Parathyroid adenoma (tissue), 2 donors: Measurements from ENCODE around the gene SAPCD2.
A peak's percentile ranks its signal among the peaks of the same experiment; 100 is the strongest.
"Not testable (repeated sequence)": the region's sequence is repeated elsewhere in the genome, so short reads cannot be mapped to it uniquely, and the experiment has no call there.

ENCODE experiments used
- H2AFZ ChIP-seq: fragments of 300-600 bp; sonication (generic); one replicate; pipeline ENCODE4 v1.7.0; 2017; ENCODE audit warnings: antibody characterized with exemption, mild to moderate bottlenecking
- H3K27ac ChIP-seq: fragments of 300-600 bp; sonication (generic); one replicate; pipeline ENCODE4 v1.7.0; 2017
- H3K27me3 ChIP-seq: fragments of 300-600 bp; sonication (generic); one replicate; pipeline ENCODE4 v1.7.0; 2017; ENCODE audit warnings: low read length; ENCODE audit not compliant: control insufficient read depth, insufficient read depth
- H3K36me3 ChIP-seq: fragments of 300-600 bp; sonication (generic); one replicate; pipeline ENCODE4 v1.7.0; 2017; ENCODE audit warnings: low read length; ENCODE audit not compliant: control insufficient read depth, insufficient read depth
- H3K4me1 ChIP-seq: fragments of 300-600 bp; sonication (generic); one replicate; pipeline ENCODE4 v1.7.0; 2017; ENCODE audit warnings: control low read depth
- H3K4me2 ChIP-seq: fragments of 300-600 bp; sonication (generic); one replicate; pipeline ENCODE4 v1.7.0; 2017; ENCODE audit warnings: low read length
- H3K4me3 ChIP-seq: fragments of 300-600 bp; sonication (generic); one replicate; pipeline ENCODE4 v1.7.0; 2017; ENCODE audit warnings: low read depth, low read length
- H3K79me2 ChIP-seq: fragments of 300-600 bp; sonication (generic); one replicate; pipeline ENCODE4 v1.7.0; 2017; ENCODE audit warnings: control low read depth
- H3K9ac ChIP-seq: fragments of 300-600 bp; sonication (generic); one replicate; pipeline ENCODE4 v1.7.0; 2017; ENCODE audit warnings: mild to moderate bottlenecking
- H3K9me3 ChIP-seq: fragments of 300-600 bp; sonication (generic); one replicate; pipeline ENCODE4 v1.7.0; 2017; ENCODE audit warnings: low read length; ENCODE audit not compliant: control insufficient read depth
- TF ChIP-seq, protein P1 (sequence below): fragments of 300-600 bp; sonication (generic); IDR thresholded peaks from one replicate; pipeline ENCODE4 v1.7.0; 2017; ENCODE audit warnings: antibody characterized with exemption, mild to moderate bottlenecking
- donor health status: primary hyperparathyroidism.

The SAPCD2 gene

DNA sequence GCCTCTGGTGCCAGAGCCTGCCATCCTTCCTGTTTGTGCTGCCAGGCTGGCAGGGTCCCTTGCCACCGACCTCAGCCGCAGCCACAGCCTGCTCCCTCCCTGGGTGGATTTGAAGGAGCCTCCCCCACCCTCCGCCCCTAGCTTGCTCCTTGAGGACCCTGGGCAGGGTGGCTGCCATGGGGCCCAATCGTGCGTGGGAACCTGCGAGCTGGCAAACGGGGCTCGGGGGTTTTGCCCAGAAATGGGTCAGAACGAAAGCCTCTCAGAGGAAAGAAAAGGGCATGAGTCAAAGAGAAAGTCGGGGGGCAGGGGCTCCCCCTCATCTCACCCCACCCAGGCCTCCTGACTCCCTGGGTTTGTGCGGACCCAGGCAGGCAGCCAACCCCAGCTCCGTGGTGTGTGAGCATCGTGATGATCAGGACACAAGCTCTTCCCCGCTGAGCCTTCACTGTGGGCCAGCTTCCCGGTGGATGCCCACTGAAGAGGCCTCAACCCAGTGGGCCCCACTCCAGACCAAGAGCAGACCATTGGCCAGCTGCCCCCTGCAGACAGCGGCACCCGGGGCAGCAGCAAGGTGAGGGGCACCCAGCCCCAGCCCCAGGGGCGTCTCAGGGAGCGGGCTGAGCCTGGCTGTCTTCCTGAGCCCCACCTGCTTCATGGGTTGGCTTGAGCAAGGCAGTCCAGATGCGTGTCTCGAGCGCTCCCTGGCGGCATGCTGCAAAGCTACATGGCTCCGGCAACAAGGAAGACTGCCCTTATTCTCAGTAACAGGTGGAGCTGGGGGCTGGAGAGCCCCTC is 35.4 kb downstream of the SAPCD2 start:
- Histone ChIP-seq H3K36me3 (no peaks in the 10 kb centered on the region), H3K9me3 (no peaks in the 10 kb centered on the region), H3K4me2 (no peak overlapping the region), H2AFZ (no peak overlapping the region), H3K4me3 (no peak overlapping the region), H3K9ac (no peak overlapping the region), H3K27ac (no peak overlapping the region), H3K27me3 (no peaks in the 10 kb centered on the region), H3K79me2 (no peaks in the 10 kb centered on the region), H3K4me1 (no peaks in the 10 kb centered on the region)
- TF ChIP-seq, protein P1, sequence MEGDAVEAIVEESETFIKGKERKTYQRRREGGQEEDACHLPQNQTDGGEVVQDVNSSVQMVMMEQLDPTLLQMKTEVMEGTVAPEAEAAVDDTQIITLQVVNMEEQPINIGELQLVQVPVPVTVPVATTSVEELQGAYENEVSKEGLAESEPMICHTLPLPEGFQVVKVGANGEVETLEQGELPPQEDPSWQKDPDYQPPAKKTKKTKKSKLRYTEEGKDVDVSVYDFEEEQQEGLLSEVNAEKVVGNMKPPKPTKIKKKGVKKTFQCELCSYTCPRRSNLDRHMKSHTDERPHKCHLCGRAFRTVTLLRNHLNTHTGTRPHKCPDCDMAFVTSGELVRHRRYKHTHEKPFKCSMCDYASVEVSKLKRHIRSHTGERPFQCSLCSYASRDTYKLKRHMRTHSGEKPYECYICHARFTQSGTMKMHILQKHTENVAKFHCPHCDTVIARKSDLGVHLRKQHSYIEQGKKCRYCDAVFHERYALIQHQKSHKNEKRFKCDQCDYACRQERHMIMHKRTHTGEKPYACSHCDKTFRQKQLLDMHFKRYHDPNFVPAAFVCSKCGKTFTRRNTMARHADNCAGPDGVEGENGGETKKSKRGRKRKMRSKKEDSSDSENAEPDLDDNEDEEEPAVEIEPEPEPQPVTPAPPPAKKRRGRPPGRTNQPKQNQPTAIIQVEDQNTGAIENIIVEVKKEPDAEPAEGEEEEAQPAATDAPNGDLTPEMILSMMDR = peak; percentile 80

DNA sequence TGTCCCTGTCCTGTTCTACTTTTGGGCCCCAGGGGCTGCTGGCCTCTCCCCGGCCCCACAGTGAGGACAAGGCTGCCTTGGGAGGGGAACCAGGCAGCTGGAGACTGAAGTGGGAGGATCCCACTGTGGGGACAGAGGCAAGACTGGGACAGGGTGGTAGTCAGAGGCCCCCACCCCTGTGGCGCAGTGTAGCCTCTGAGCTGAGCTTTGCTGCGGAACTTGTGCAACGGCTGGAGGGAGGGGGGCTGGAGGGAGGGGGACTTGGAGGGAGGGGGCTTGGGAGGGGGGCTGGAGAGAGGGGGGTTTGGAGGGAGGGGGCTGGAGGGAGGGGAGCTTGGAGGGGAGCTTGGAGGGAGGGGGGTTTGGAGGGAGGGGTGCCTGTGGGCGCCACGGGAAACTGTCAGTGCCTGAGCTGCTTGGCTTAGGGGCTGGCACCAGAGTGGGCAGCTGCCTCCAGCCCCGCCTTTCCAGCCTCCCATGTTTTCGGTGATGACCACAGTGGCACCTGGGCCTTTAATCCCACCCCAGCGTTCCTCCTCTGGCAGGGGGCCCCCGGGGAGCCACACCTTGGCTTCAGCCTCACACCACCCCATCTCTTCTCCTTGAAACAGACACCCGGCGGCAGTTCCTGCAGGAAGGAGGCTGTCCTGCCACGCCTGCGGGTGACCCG is 36.2 kb downstream of the SAPCD2 start:
- H3K27me3 ChIP-seq = no peaks in the 10 kb centered on the region
- H3K9ac ChIP-seq = no peak overlapping the region

DNA sequence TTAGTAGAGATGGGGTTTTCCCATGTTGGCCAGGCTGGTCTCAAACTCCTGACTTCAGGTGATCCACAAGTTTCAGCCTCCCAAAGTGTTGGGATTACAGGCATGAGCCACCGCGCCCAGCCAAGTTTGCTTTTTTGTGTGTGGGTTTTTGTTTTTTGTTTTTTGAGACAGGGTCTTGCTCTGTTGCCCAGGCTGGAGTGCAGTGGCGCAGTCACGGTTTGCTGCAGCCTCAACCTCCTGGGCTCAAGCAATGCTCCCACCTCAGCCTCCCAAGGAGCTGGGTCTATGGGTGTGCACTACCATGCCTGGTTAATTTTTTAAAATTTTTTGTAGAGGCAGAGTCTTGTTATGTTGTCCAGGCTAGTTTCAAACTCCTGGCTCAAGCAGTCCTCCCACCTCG is 36.9 kb downstream of the SAPCD2 start:
- not testable (repeated sequence) for H3K27me3 ChIP-seq, H3K9me3 ChIP-seq, H2AFZ ChIP-seq, H3K4me2 ChIP-seq, H3K79me2 ChIP-seq, H3K36me3 ChIP-seq, H3K9ac ChIP-seq, H3K4me3 ChIP-seq, H3K27ac ChIP-seq, H3K4me1 ChIP-seq

More for the DNA sequence above, 36.2 kb downstream of the SAPCD2 start:
- TF ChIP-seq, protein P1 = no peak
- Histone ChIP-seq H3K9me3 (no peaks in the 10 kb centered on the region), H3K4me2 (no peak overlapping the region), H3K4me1 (peaks cover 1% of the 10 kb centered on the region), H3K79me2 (no peaks in the 10 kb centered on the region), H2AFZ (no peak overlapping the region), H3K36me3 (no peaks in the 10 kb centered on the region), H3K4me3 (no peak overlapping the region), H3K27ac (no peak overlapping the region)

DNA sequence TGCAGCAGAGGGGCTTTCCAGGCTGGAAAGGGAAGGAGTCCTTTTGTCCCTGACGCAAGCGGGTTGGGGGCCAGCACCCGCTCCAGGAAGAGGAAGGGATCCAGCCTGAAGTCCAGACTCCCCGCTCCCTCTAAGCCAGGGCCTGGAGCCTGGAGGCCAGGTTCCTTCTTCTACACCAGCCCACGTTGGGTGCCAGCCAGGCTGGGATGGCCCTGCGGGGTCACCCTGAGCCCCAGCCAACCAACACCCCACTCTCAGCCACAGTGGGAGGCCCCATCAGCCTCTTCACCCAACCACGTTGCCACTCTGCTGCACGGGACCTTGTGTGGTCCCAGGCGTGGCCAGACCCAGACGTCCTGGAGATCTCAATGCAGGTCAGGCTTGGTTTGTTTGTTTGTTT is 37.5 kb downstream of the SAPCD2 start:
- H3K4me2 ChIP-seq = no peak overlapping the region
- H2AFZ ChIP-seq = no peak overlapping the region
- H3K9ac ChIP-seq = no peak overlapping the region
- peaks cover 3% of the 10 kb centered on the region for H3K4me1 ChIP-seq
- no peaks in the 10 kb centered on the region for H3K9me3 ChIP-seq
- no peak overlapping the region for H3K27ac ChIP-seq
- H3K79me2 ChIP-seq = no peaks in the 10 kb centered on the region
- H3K4me3 ChIP-seq = no peak overlapping the region
- no peaks in the 10 kb centered on the region for H3K27me3 ChIP-seq
- TF ChIP-seq, protein P1 = no peak
- no peaks in the 10 kb centered on the region for H3K36me3 ChIP-seq

DNA sequence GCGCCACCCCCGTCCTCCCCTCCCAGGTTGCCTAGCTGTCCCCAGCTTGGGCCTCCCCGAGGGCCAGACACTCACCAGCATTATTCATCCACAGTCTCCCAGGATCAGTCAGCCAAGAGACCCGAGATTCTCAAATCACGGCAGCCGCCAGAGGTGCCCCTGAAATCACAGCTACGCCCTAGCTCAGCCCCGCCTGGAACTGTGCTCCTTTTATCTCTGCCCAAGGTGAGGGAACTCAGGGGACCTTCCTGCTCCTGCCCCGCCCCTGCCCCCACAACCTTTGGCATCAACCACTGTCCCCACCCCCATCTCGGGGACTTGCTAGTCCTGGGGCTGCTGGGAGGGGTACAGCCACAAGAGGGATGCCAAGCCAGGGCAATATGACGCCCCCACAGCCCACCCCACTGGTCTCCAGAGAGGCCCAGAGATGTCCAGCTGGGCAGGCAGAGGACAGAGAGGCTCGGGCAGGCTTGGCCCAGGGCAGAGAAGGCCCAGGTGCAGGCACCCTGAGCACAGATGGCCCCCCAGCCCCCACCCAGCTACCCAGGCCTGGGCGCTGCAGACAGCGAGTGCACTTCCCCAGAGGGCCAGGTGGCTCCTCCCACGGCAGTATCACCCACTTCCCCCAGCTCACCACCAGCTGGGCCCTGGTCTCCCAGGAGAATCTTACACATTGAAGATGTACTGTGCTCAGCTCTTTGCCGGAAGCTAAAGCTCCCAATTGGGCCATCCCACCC is 38.3 kb downstream of the SAPCD2 start, which contains the start of gene FUT7:
Gene FUT7, minus strand, starts transcription at position 185 of the 737 bp plus-strand sequence. Its CDS starts 97 bp downstream, at position 88.
- Histone ChIP-seq H3K9me3 (no peaks in the 10 kb centered on the region), H3K27me3 (no peaks in the 10 kb centered on the region), H3K27ac (no peak within 1 kb of the TSS), H3K9ac (no peak within 1 kb of the TSS), H3K36me3 (no peaks in the 10 kb centered on the region), H3K4me1 (peaks cover 5% of the 10 kb centered on the region), H3K4me2 (no peak within 1 kb of the TSS), H3K4me3 (no peak within 1 kb of the TSS), H2AFZ (no peak within 1 kb of the TSS), H3K79me2 (peaks cover 2% of the 10 kb centered on the region)
- TF ChIP-seq, protein P1 = no peak
